KMS-11 (cell line): ENCODE results near the gene KCNH8.

Experiments
- H2AFZ ChIP-seq: fragments of 200-600 bp; sonication (generic); 2 replicates; pipeline ENCODE4 v1.6.1; 2016; ENCODE audit warnings: antibody characterized with exemption, mixed run types, low read depth
- H3K27ac ChIP-seq: fragments of 200-600 bp; sonication (generic); 2 replicates; pipeline ENCODE4 v1.6.1; 2016; ENCODE audit warnings: mild to moderate bottlenecking, mixed run types
- H3K27me3 ChIP-seq: fragments of 200-600 bp; sonication (generic); 2 replicates; pipeline ENCODE4 v1.6.1; 2017; ENCODE audit warnings: mild to moderate bottlenecking, low read depth, mixed run types, moderate library complexity; ENCODE audit not compliant: insufficient read depth
- H3K36me3 ChIP-seq: fragments of 200-600 bp; sonication (generic); 2 replicates; pipeline ENCODE4 v1.6.1; 2017; ENCODE audit warnings: mild to moderate bottlenecking, mixed run types; ENCODE audit not compliant: insufficient read depth
- H3K4me1 ChIP-seq: fragments of 200-600 bp; sonication (generic); 2 replicates; pipeline ENCODE4 v1.6.1; 2016; ENCODE audit warnings: mild to moderate bottlenecking, low read depth, mixed run types; ENCODE audit not compliant: poor library complexity, severe bottlenecking
- H3K4me2 ChIP-seq: fragments of 200-600 bp; sonication (generic); 2 replicates; pipeline ENCODE4 v1.7.0; 2016; ENCODE audit warnings: mild to moderate bottlenecking, mixed run types
- H3K4me3 ChIP-seq: fragments of 200-600 bp; sonication (generic); IDR thresholded peaks from 2 replicates; pipeline ENCODE4 v1.6.1; 2017; ENCODE audit warnings: low read depth, low read length, mixed read lengths; ENCODE audit not compliant: insufficient read depth
- H3K79me2 ChIP-seq: fragments of 200-600 bp; sonication (generic); 2 replicates; pipeline ENCODE4 v1.6.1; 2016; ENCODE audit warnings: low read depth, mixed run types; ENCODE audit not compliant: insufficient read depth
- H3K9ac ChIP-seq: fragments of 200-600 bp; sonication (generic); 2 replicates; pipeline ENCODE4 v1.6.1; 2016; ENCODE audit warnings: mild to moderate bottlenecking, mixed run types
- H4K20me1 ChIP-seq: fragments of 200-600 bp; sonication (generic); 2 replicates; pipeline ENCODE4 v1.6.1; 2016; ENCODE audit warnings: mild to moderate bottlenecking, mixed run types; ENCODE audit not compliant: insufficient read depth
- TF ChIP-seq, protein P1 (sequence below): fragments of 200-600 bp; sonication (generic); conservative IDR thresholded peaks from 2 replicates; pipeline ENCODE4 v1.6.1; 2017; ENCODE audit warnings: low read depth, mild to moderate bottlenecking, antibody characterized with exemption, low read length, moderate library complexity, mixed read lengths

KCNH8 gene

DNA sequence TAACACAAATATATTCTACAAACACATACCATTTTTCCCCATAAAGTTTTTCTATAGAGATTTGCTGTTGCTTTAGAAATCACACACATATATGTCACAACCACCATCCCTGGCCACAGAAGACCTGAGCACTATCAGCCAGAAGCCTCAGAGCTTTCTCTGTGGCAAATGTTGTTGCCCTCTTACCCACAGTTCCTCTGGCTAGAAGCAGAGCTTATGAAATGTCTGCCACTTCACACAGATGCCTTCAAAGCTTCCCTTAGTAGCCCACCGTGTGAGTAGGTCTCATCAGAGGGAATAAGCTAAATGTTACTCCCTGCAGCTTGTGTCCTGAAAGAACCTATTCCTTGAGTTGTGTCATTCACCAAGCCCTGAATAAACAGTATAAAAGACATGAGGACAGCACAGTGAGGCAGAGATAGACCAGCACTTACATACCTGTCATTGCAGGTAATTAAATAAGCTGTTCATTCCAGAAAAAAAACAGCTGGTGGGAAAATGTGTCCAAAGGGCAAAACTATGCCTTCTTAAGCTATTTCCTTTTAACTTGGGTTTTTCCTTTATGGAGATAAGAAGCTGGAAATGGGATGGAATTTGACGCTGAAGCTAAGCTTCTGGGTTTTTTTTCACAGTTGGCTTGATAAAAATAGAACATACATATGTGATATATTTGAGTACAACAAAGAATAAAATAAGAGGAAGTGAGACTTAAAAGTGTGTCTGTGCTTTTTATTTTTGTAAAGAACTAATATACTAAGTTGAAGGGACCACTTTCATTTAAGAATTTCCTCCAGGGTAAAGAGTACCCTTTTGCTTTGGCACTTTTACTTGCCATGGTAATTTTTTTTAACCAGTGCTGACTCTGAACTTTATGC, 391.4 kb downstream of the KCNH8 start:
- Histone ChIP-seq H3K9ac (no peak overlapping the region), H3K27me3 (no peaks in the 10 kb centered on the region), H3K27ac (no peak overlapping the region), H3K79me2 (no peaks in the 10 kb centered on the region), H2AFZ (0 out of 2 replicates have a peak overlapping the region, but pooled peaks have one; percentile 49), H3K4me2 (peak overlapping the region; percentile 21; the same call in 1 of the 2 replicates), H3K4me1 (peaks cover 53% of the 10 kb centered on the region), H3K36me3 (no peaks in the 10 kb centered on the region), H4K20me1 (no peaks in the 10 kb centered on the region), H3K4me3 (no peak overlapping the region)
- TF ChIP-seq, protein P1, sequence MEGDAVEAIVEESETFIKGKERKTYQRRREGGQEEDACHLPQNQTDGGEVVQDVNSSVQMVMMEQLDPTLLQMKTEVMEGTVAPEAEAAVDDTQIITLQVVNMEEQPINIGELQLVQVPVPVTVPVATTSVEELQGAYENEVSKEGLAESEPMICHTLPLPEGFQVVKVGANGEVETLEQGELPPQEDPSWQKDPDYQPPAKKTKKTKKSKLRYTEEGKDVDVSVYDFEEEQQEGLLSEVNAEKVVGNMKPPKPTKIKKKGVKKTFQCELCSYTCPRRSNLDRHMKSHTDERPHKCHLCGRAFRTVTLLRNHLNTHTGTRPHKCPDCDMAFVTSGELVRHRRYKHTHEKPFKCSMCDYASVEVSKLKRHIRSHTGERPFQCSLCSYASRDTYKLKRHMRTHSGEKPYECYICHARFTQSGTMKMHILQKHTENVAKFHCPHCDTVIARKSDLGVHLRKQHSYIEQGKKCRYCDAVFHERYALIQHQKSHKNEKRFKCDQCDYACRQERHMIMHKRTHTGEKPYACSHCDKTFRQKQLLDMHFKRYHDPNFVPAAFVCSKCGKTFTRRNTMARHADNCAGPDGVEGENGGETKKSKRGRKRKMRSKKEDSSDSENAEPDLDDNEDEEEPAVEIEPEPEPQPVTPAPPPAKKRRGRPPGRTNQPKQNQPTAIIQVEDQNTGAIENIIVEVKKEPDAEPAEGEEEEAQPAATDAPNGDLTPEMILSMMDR: no peak

DNA sequence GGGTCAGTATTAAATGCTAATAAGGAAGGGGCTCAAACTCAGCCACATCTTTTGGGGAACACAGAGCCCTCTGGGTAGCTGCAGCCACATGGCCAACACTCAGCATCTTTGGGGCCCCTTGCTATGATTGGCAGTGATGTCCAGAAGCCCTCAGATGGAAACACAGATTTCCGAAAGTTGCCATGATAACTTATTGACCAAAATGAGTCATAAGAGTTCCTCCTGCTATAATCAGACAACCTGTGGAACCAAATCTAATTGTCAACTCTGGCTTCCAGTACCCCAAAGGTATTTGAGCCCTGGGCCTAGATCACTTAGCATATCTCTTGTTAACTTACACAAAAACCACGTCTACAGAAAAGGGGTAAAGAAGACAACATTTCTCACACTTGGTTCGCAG, 392.2 kb downstream of the KCNH8 start:
- H3K4me3 ChIP-seq: no peak overlapping the region
- H3K27ac ChIP-seq: no peak overlapping the region
- no peaks in the 10 kb centered on the region for H4K20me1 ChIP-seq
- H3K27me3 ChIP-seq: no peaks in the 10 kb centered on the region
- H3K9ac ChIP-seq: no peak overlapping the region
- no peaks in the 10 kb centered on the region for H3K79me2 ChIP-seq
- TF ChIP-seq, protein P1: no peak
- no peak overlapping the region for H3K4me2 ChIP-seq
- no peak overlapping the region for H2AFZ ChIP-seq
- no peaks in the 10 kb centered on the region for H3K36me3 ChIP-seq
- peaks cover 53% of the 10 kb centered on the region for H3K4me1 ChIP-seq

DNA sequence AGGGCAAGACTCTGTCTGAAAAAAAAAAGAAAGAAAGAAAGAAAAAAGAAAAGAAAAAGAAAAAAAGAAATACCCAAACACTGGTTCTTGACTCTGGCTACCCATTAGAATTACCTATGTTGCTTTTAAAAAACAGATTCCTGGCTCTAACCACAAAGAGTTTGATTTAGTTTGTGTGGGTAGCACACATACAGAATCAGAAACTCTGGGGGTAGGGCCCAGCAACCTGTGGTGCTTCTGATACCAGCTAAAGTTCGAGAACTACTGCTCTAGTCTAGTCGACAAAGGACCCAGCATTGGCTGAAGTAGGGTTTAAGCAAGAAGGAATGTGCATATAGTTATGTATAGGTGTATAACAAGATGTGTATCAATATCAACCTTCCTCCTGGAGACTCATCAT, 393.0 kb downstream of the KCNH8 start:
- Histone ChIP-seq H3K36me3 (no peaks in the 10 kb centered on the region), H3K27ac (no peak overlapping the region), H3K9ac (no peak overlapping the region), H2AFZ (no peak overlapping the region; the same call in 1 of the 2 replicates), H3K4me2 (peak overlapping the region; percentile 25; the same call in 1 of the 2 replicates), H4K20me1 (no peaks in the 10 kb centered on the region), H3K79me2 (no peaks in the 10 kb centered on the region), H3K4me1 (peaks cover 53% of the 10 kb centered on the region), H3K27me3 (no peaks in the 10 kb centered on the region), H3K4me3 (no peak overlapping the region)
- TF ChIP-seq, protein P1: no peak

DNA sequence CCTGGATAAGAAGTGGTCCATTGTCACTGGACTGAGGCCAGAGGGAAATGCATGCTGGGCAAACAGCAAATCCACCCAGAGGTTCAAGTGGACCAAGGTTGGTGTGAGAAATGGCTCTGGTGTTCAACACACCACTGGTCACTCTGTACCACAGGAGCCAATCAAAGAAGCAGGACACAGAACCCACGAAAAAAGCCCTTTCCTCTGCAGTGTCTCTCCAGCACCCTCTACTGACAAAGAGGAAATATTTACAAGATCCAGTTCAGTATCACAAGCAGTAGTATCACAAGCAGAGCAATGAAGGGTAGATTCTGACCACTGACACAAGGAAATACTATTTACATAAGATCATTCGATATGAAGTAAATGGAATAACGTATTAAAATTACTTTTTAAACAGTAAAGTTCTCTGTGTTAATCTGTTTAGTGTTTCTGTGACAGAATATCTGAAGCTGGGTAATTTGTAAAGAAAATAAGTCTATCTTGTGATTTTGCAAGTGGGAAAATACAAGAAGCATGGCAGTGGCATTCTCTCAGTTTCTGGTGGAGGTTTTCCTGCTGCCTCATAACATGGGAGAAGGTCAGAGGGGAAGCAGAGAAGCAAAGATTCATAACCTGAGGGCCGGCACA, 395.0 kb downstream of the KCNH8 start:
- no peaks in the 10 kb centered on the region for H3K36me3 ChIP-seq
- H3K4me1 ChIP-seq: peaks cover 53% of the 10 kb centered on the region
- no peak overlapping the region for H3K9ac ChIP-seq
- TF ChIP-seq, protein P1: peak; percentile 67
- no peak overlapping the region for H3K4me3 ChIP-seq
- H2AFZ ChIP-seq: no peak overlapping the region
- no peaks in the 10 kb centered on the region for H3K27me3 ChIP-seq
- no peaks in the 10 kb centered on the region for H3K79me2 ChIP-seq
- no peak overlapping the region for H3K4me2 ChIP-seq
- H3K27ac ChIP-seq: no peak overlapping the region
- no peaks in the 10 kb centered on the region for H4K20me1 ChIP-seq
